Endothelial cell of umbilical vein (primary cell): ENCODE data around the gene WRAP73.

Experiments
- EZH2 ChIP-seq: IDR thresholded peaks from 2 replicates; pipeline ENCODE4 v1.6.1; 2012; ENCODE audit warnings: borderline replicate concordance, low read depth, mild to moderate bottlenecking, moderate library complexity, low read length, inconsistent platforms; ENCODE audit not compliant: severe bottlenecking
- POLR2AphosphoS5 ChIP-seq: IDR thresholded peaks from 2 replicates; pipeline ENCODE4 v1.6.1; 2012; ENCODE audit warnings: low read depth, mild to moderate bottlenecking, control low read depth, low read length, moderate library complexity; ENCODE audit not compliant: insufficient read depth
- TF ChIP-seq, protein P1 (sequence below): IDR thresholded peaks from 2 replicates; pipeline ENCODE4 v1.6.1; 2011; ENCODE audit not compliant: insufficient read depth, insufficient read length
- TF ChIP-seq, protein P2 (sequence below), 2 donors: IDR thresholded peaks; 1 replicate in 1 of 2; 2 replicates in 1 of 2; pipeline ENCODE4 v1.5.1; 2011; ENCODE audit warnings: low read length in 2 of 2, mild to moderate bottlenecking in 2 of 2, moderate library complexity in 2 of 2, control low read depth in 1 of 2, inconsistent platforms in 1 of 2, low read depth in 1 of 2; ENCODE audit not compliant: insufficient read depth in 1 of 2; ENCODE audit errors: extremely low read depth in 1 of 2

DNA sequence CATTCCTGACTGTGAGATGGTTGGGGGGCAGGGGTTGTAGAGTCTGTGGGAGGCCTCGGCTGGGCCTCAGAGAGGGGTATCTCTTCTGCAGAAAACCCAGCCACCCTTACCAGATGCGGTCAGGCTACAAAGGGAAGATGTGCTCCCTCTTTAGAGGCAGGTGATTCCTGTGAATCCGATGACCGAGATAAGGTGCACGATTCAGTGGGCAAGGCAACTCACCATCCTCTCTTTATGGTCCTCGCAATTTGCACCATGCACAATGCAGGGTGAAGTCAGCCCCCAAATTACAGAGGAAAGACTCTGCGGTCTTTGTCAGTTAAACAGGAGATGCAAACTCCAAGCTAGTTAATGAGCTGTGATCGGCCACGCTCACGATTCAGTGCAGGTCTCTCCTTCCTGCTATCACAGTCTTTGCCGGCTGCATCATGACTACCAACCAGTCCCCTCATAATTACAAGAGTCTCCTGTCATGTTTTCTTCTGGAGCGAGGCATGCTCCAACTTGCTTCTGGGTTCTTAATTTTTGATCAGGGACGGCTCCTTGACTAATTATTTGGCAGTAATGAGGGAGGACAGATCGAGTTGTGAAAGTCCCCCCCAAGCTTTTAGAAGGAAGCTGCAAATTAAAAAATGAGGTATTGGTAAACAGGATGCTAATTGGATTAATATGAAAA is 14.9 kb upstream of the WRAP73 start:
- TF ChIP-seq EZH2 (no peak), POLR2AphosphoS5 (no peak)
- TF ChIP-seq, protein P1, sequence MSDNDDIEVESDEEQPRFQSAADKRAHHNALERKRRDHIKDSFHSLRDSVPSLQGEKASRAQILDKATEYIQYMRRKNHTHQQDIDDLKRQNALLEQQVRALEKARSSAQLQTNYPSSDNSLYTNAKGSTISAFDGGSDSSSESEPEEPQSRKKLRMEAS: no peak
- TF ChIP-seq, protein P2, sequence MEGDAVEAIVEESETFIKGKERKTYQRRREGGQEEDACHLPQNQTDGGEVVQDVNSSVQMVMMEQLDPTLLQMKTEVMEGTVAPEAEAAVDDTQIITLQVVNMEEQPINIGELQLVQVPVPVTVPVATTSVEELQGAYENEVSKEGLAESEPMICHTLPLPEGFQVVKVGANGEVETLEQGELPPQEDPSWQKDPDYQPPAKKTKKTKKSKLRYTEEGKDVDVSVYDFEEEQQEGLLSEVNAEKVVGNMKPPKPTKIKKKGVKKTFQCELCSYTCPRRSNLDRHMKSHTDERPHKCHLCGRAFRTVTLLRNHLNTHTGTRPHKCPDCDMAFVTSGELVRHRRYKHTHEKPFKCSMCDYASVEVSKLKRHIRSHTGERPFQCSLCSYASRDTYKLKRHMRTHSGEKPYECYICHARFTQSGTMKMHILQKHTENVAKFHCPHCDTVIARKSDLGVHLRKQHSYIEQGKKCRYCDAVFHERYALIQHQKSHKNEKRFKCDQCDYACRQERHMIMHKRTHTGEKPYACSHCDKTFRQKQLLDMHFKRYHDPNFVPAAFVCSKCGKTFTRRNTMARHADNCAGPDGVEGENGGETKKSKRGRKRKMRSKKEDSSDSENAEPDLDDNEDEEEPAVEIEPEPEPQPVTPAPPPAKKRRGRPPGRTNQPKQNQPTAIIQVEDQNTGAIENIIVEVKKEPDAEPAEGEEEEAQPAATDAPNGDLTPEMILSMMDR (IDR thresholded peaks at IDR 0.05; ENCODE audit: extremely low read depth in 1 of 2, insufficient read depth in 1 of 2, low read depth in 1 of 2, low read length in 2 of 2): no peak
